Hepatocyte (in vitro differentiated cells): ENCODE measurements around the gene KIAA1217. TPM values are rescaled to one million over a fixed set of nuclear protein-coding genes. Genes with fewer than 3 reads are reported as not detected.

Experiments used
- DNase-seq: peaks from one replicate; pipeline ENCODE4 v3.0.0-alpha.2; 2016; ENCODE audit warnings: low spot score
- H2AFZ ChIP-seq: fragments of 200-600 bp; sonication (generic); 2 replicates; pipeline ENCODE4 v1.6.0; 2016; ENCODE audit warnings: antibody characterized with exemption, mild to moderate bottlenecking
- H3K27ac ChIP-seq: fragments of 200-600 bp; sonication (generic); 2 replicates; pipeline ENCODE4 v1.5.1; 2016; ENCODE audit warnings: mild to moderate bottlenecking
- H3K27me3 ChIP-seq: fragments of 200-600 bp; sonication (generic); 2 replicates; pipeline ENCODE4 v1.6.1; 2016
- H3K36me3 ChIP-seq: fragments of 200-600 bp; sonication (generic); replicated peaks from 2 replicates; pipeline ENCODE4 v1.5.1; 2016; ENCODE audit warnings: low read depth; ENCODE audit not compliant: insufficient read depth
- H3K4me1 ChIP-seq: fragments of 200-600 bp; sonication (generic); 2 replicates; pipeline ENCODE4 v1.5.1; 2016; ENCODE audit warnings: mild to moderate bottlenecking, moderate library complexity; ENCODE audit not compliant: insufficient read depth
- H3K4me2 ChIP-seq: fragments of 200-600 bp; sonication (generic); 2 replicates; pipeline ENCODE4 v1.6.0; 2016
- H3K4me3 ChIP-seq: fragments of 200-600 bp; sonication (generic); 2 replicates; pipeline ENCODE4 v1.5.1; 2016; ENCODE audit warnings: mild to moderate bottlenecking
- H3K79me2 ChIP-seq: fragments of 200-600 bp; sonication (generic); 2 replicates; pipeline ENCODE4 v1.6.0; 2017; ENCODE audit warnings: mild to moderate bottlenecking
- H3K9me2 ChIP-seq: fragments of 200-600 bp; sonication (generic); replicated peaks from 2 replicates; pipeline ENCODE4 v1.6.0; 2017; ENCODE audit warnings: mild to moderate bottlenecking; ENCODE audit not compliant: insufficient read depth
- H3K9me3 ChIP-seq: fragments of 200-600 bp; sonication (generic); 2 replicates; pipeline ENCODE4 v1.5.1; 2016; ENCODE audit warnings: low read depth, mild to moderate bottlenecking
- H4K20me1 ChIP-seq: fragments of 200-600 bp; sonication (generic); 2 replicates; pipeline ENCODE4 v1.6.0; 2016; ENCODE audit warnings: mild to moderate bottlenecking; ENCODE audit not compliant: insufficient read depth, poor library complexity, severe bottlenecking
- CTCF ChIP-seq: fragments of 200-600 bp; sonication (generic); IDR thresholded peaks from 2 replicates; pipeline ENCODE4 v1.5.1; 2016; ENCODE audit warnings: antibody characterized with exemption, mild to moderate bottlenecking; ENCODE audit not compliant: poor library complexity
- EZH2 ChIP-seq: fragments of 200-600 bp; sonication (generic); IDR thresholded peaks from 2 replicates; pipeline ENCODE4 v1.6.1; 2016; ENCODE audit warnings: antibody characterized with exemption, mild to moderate bottlenecking, borderline replicate concordance
- EZH2phosphoT487 ChIP-seq: fragments of 200-600 bp; sonication (generic); IDR thresholded peaks from one replicate; pipeline ENCODE4 v1.6.1; 2018; ENCODE audit warnings: antibody characterized with exemption, mild to moderate bottlenecking, low read depth, moderate library complexity; ENCODE audit not compliant: unreplicated experiment, severe bottlenecking
- WGBS: methylation state at CpG from one replicate; pipeline ENCODE4 v1.1.6; 2016; ENCODE audit warnings: low lambda C conversion rate; ENCODE audit errors: missing lambda C conversion rate; 5-methylcytosine and 5-hydroxymethylcytosine counted together
- polyA plus RNA-seq: library from polyadenylated mRNA; unstranded; fragments of >200 nt; fragmentation: Nextera tagmentation; extraction: Ambion mirVana; gene quantifications from 2 replicates; pipeline ENCODE4 v1.2.1, GENCODE V29; 2016
- total RNA-seq: library from RNA; depleted of rRNA; stranded (reverse); fragments of >200 nt; gene quantifications from 2 replicates; pipeline ENCODE4 v1.2.3, GENCODE V29; 2014

The KIAA1217 gene
- total and polyA plus RNA-seq, 2 experiments from 2014 or later: 31.6 to 33.2 TPM

- H3K36me3 ChIP-seq: no peaks in the 10 kb centered on the region
- no peak overlapping the region for H3K4me3 ChIP-seq
- TF ChIP-seq EZH2: no peak
- no peak for TF ChIP-seq EZH2phosphoT487
- TF ChIP-seq CTCF: no peak
- peaks cover 2% of the 10 kb centered on the region for H4K20me1 ChIP-seq
- H3K27ac ChIP-seq: no peak overlapping the region
- H3K27me3 ChIP-seq: no peaks in the 10 kb centered on the region
- peaks cover 11% of the 10 kb centered on the region for H3K79me2 ChIP-seq
- H3K4me1 ChIP-seq: no peaks in the 10 kb centered on the region
- no peak overlapping the region for H2AFZ ChIP-seq
- no peak for DNase-seq
- 92% methylated on average over 4 of the region's 4 CpGs for WGBS
- H3K9me3 ChIP-seq: no peaks in the 10 kb centered on the region
- no peak overlapping the region for H3K4me2 ChIP-seq
- H3K9me2 ChIP-seq: no peaks in the 10 kb centered on the region
Measured at GRCh38 chr10:24358022-24358421, 149.1 kb downstream of the KIAA1217 start.

- Histone ChIP-seq H3K4me1 (no peaks in the 10 kb centered on the region), H4K20me1 (no peaks in the 10 kb centered on the region), H3K4me3 (no peak overlapping the region), H2AFZ (no peak overlapping the region), H3K9me3 (no peaks in the 10 kb centered on the region), H3K9me2 (no peaks in the 10 kb centered on the region), H3K79me2 (peaks cover 16% of the 10 kb centered on the region), H3K27me3 (no peaks in the 10 kb centered on the region), H3K4me2 (no peak overlapping the region), H3K27ac (no peak overlapping the region), H3K36me3 (no peaks in the 10 kb centered on the region)
- WGBS: 41% methylated on average over 12 of the region's 12 CpGs
- TF ChIP-seq EZH2: no peak
- peak; percentile 84 for TF ChIP-seq CTCF
- peak; percentile 81 for DNase-seq
Measured at GRCh38 chr10:24360282-24361127, 151.6 kb downstream of the KIAA1217 start.

- no peaks in the 10 kb centered on the region for H3K9me2 ChIP-seq
- H3K27me3 ChIP-seq: no peaks in the 10 kb centered on the region
- H2AFZ ChIP-seq: no peak overlapping the region
- H3K36me3 ChIP-seq: no peaks in the 10 kb centered on the region
- H3K79me2 ChIP-seq: peaks cover 20% of the 10 kb centered on the region
- no peak for DNase-seq
- no peak overlapping the region for H3K4me2 ChIP-seq
- H3K4me1 ChIP-seq: no peaks in the 10 kb centered on the region
- TF ChIP-seq CTCF: no peak
- H3K4me3 ChIP-seq: no peak overlapping the region
- no peaks in the 10 kb centered on the region for H3K9me3 ChIP-seq
- H3K27ac ChIP-seq: no peak overlapping the region
- H4K20me1 ChIP-seq: no peaks in the 10 kb centered on the region
- WGBS: 87% methylated on average over 3 of the region's 3 CpGs
Measured at GRCh38 chr10:24363070-24363469, 154.1 kb downstream of the KIAA1217 start.
